ENCODE results near the gene CFAP221. TPM values are rescaled to one million over a fixed set of nuclear protein-coding genes. Genes with fewer than 3 reads are reported as not detected.

Gene CFAP221
- total RNA-seq, 1 donor from 2014 or later, result not detected

GRCh38 chr2:119641562-119642258 lies 97.5 kb downstream of the CFAP221 start:
- DNase-seq (ENCODE audit: low read depth in 2 of 2), result peak; percentile 59 to 81

GRCh38 chr2:119644186-119644585 lies 99.9 kb downstream of the CFAP221 start:
- DNase-seq (ENCODE audit: low read depth in 2 of 2), result peak; percentile 26 to 82

- peak; percentile 67 to 97 for DNase-seq (ENCODE audit: low read depth in 2 of 2)
Observed at GRCh38 chr2:119645173-119645855, 101.1 kb downstream of the CFAP221 start.

GRCh38 chr2:119646149-119646548 lies 101.9 kb downstream of the CFAP221 start:
- peak in 1 of 2 donors; percentile 19 for DNase-seq (ENCODE audit: low read depth in 2 of 2)

- DNase-seq (ENCODE audit: low read depth in 2 of 2), result peak; percentile 65 to 86
Observed at GRCh38 chr2:119647440-119648169, 103.4 kb downstream of the CFAP221 start.

GRCh38 chr2:119649364-119649917 lies 105.2 kb downstream of the CFAP221 start:
- peak in 1 of 2 donors; percentile 49 for DNase-seq (ENCODE audit: low read depth in 2 of 2)

- peak in 1 of 2 donors; percentile 39 for DNase-seq (ENCODE audit: low read depth in 2 of 2)
Observed at GRCh38 chr2:119650206-119650605, 106.0 kb downstream of the CFAP221 start.

GRCh38 chr2:119650846-119651370 lies 106.7 kb downstream of the CFAP221 start:
- no peak for DNase-seq (ENCODE audit: low read depth in 2 of 2)

- DNase-seq (ENCODE audit: low read depth in 2 of 2), result peak; percentile 81 to 83
Observed at GRCh38 chr2:119657466-119658145, 113.4 kb downstream of the CFAP221 start.

GRCh38 chr2:119659601-119660342 lies 115.5 kb downstream of the CFAP221 start:
- DNase-seq (ENCODE audit: low read depth in 2 of 2), result peak; percentile 30 to 60

GRCh38 chr2:119660343-119660658 lies 116.1 kb downstream of the CFAP221 start:
- no peak for DNase-seq (ENCODE audit: low read depth in 2 of 2)

GRCh38 chr2:119662297-119662696 lies 118.0 kb downstream of the CFAP221 start:
- DNase-seq (ENCODE audit: low read depth in 2 of 2), result no peak

- no peak for DNase-seq (ENCODE audit: low read depth in 2 of 2)
Observed at GRCh38 chr2:119668546-119668945, 124.3 kb downstream of the CFAP221 start.

GRCh38 chr2:119671016-119671415 lies 126.8 kb downstream of the CFAP221 start:
- DNase-seq (ENCODE audit: low read depth in 2 of 2), result no peak

- DNase-seq (ENCODE audit: low read depth in 2 of 2), result no peak
Observed at GRCh38 chr2:119671752-119672151, 127.5 kb downstream of the CFAP221 start.

GRCh38 chr2:119672161-119672862 lies 128.1 kb downstream of the CFAP221 start:
- DNase-seq (ENCODE audit: low read depth in 2 of 2), result no peak

- no peak for DNase-seq (ENCODE audit: low read depth in 2 of 2)
Observed at GRCh38 chr2:119673796-119674195, 129.5 kb downstream of the CFAP221 start.

GRCh38 chr2:119674711-119675500 lies 130.7 kb downstream of the CFAP221 start:
- no peak for DNase-seq (ENCODE audit: low read depth in 2 of 2)

- no peak for DNase-seq (ENCODE audit: low read depth in 2 of 2)
Observed at GRCh38 chr2:119678021-119678656, 133.9 kb downstream of the CFAP221 start.

Data from dermis microvascular lymphatic vessel endothelial cell (primary cell).